ENCODE measurements around the gene FBXL20.
"Not testable (repeated sequence)": the region's sequence is repeated elsewhere in the genome, so short reads cannot be mapped to it uniquely, and the experiment has no call there.

FBXL20 gene

DNA sequence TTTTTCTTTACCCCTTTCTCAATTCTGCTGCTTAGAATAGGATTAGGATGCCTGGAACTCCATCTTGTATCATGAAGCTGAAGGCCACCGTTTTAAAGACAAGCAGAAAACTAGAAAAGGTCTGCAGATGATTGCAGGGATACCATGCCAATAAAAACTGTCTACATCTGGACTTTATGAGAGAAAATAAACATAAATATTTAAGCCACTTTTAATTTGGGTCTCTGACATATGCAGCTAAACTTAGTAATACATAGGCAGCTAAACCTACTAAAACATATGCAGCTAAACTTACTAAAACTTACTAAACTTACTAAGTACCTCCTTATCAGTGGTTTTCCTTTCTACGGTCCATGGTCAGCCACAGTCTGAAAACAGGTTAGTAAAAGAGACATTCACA, 48.4 kb downstream of the FBXL20 start:
- no peaks in the 10 kb centered on the region for H3K4me1 ChIP-seq (ENCODE audit: control insufficient read depth, insufficient read depth, low read length)
- no peaks in the 10 kb centered on the region for H3K9me3 ChIP-seq (ENCODE audit: control insufficient read depth, insufficient read depth, low read length)
- no peaks in the 10 kb centered on the region for H3K27me3 ChIP-seq (ENCODE audit: control insufficient read depth, insufficient read depth, low read length)
- no peak overlapping the region for H3K27ac ChIP-seq (ENCODE audit: low read depth, low read length)
- H3K9ac ChIP-seq (ENCODE audit: low read depth, low read length): no peak overlapping the region
- H3K36me3 ChIP-seq (ENCODE audit: control insufficient read depth, insufficient read depth, low read length): no peaks in the 10 kb centered on the region
- no peak overlapping the region for H3K4me3 ChIP-seq (ENCODE audit: low read depth, low read length)

DNA sequence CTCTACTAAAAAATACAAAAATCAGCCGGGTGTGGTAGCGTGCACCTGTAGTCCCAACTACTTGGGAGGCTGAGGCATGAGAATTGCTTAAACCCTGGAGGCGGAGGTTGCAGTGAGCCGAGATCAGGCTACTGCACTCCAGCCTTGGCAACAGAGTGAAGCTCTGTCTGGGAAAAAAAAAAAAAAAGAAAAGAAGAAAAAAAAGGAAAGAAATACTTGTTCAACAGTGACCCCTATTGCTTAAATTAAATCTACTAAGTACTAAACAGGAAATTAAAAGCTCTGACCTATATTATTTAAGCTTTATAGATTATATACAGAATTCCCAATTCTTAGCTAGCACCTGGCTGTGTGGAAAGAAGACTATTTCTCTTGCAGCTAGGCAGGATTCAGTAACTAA, 48.9 kb downstream of the FBXL20 start:
- H3K36me3 ChIP-seq (ENCODE audit: control insufficient read depth, insufficient read depth, low read length): no peaks in the 10 kb centered on the region
- H3K4me1 ChIP-seq (ENCODE audit: control insufficient read depth, insufficient read depth, low read length): no peaks in the 10 kb centered on the region
- H3K4me3 ChIP-seq (ENCODE audit: low read depth, low read length): no peak overlapping the region
- H3K9me3 ChIP-seq (ENCODE audit: control insufficient read depth, insufficient read depth, low read length): no peaks in the 10 kb centered on the region
- H3K27ac ChIP-seq (ENCODE audit: low read depth, low read length): no peak overlapping the region
- no peaks in the 10 kb centered on the region for H3K27me3 ChIP-seq (ENCODE audit: control insufficient read depth, insufficient read depth, low read length)
- H3K9ac ChIP-seq (ENCODE audit: low read depth, low read length): no peak overlapping the region

DNA sequence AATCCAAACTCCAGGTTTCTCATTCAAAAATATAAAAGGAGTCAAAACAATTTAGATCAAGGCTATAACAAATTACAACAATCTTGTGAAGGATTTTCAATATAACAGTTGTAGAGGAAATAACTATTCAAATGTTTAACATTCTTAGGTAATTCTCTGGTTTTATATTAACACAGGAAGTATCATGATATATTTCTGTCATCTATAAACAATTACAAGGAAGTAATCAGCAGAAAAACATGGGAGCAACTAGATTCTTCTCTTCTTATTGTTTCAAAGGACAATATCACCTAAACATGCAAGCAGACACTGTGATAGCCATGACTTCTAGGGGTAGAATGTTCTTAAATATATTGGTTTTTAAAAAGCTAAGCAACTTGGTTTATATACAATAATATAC, 49.9 kb downstream of the FBXL20 start:
- Histone ChIP-seq H3K4me1 (ENCODE audit: control insufficient read depth, insufficient read depth, low read length) (no peaks in the 10 kb centered on the region), H3K9me3 (ENCODE audit: control insufficient read depth, insufficient read depth, low read length) (no peaks in the 10 kb centered on the region), H3K9ac (ENCODE audit: low read depth, low read length) (no peak overlapping the region), H3K4me3 (ENCODE audit: low read depth, low read length) (no peak overlapping the region), H3K36me3 (ENCODE audit: control insufficient read depth, insufficient read depth, low read length) (no peaks in the 10 kb centered on the region), H3K27ac (ENCODE audit: low read depth, low read length) (no peak overlapping the region), H3K27me3 (ENCODE audit: control insufficient read depth, insufficient read depth, low read length) (no peaks in the 10 kb centered on the region)

DNA sequence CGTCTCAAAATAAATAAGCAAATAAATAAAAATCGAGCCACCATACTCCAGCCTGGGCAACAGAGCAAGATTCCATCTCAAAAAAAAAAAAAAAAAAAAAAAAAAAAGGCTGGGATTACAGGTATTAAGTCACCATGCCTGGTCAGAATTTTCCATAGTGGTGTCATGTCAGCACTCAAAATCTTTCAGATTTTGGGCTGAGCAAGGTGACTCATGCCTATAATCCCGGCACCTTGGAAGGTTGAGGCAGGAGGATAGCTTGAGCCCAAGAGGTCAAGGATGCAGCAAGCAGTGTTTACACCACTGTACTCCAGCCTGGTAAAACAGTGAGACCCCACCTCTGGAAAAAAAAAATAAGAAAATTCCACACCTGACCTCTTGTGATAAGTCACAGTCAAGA, 52.2 kb downstream of the FBXL20 start:
- H3K9me3 ChIP-seq (ENCODE audit: control insufficient read depth, insufficient read depth, low read length): no peaks in the 10 kb centered on the region
- H3K4me1 ChIP-seq (ENCODE audit: control insufficient read depth, insufficient read depth, low read length): no peaks in the 10 kb centered on the region
- H3K27me3 ChIP-seq (ENCODE audit: control insufficient read depth, insufficient read depth, low read length): no peaks in the 10 kb centered on the region
- H3K4me3 ChIP-seq (ENCODE audit: low read depth, low read length): no peak overlapping the region
- no peaks in the 10 kb centered on the region for H3K36me3 ChIP-seq (ENCODE audit: control insufficient read depth, insufficient read depth, low read length)
- H3K27ac ChIP-seq (ENCODE audit: low read depth, low read length): no peak overlapping the region
- H3K9ac ChIP-seq (ENCODE audit: low read depth, low read length): no peak overlapping the region

DNA sequence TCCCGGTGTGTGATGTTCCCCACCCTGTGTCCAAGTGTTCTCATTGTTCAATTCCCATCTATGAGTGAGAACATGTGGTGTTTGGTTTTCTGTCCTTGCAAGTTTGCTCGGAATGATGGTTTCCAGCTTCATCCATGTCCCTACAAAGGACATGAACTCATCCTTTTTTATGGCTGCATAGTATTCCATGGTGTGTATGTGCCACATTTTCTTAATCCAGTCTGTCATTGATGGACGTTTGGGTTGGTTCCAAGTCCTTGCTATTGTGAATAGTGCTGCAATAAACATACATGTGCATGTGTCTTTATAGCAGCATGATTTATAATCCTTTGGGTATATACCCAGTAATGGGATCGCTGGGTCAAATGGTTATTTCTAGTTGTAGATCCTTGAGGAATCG, 54.6 kb downstream of the FBXL20 start:
- H3K4me1 ChIP-seq (ENCODE audit: control insufficient read depth, insufficient read depth, low read length); H3K9me3 ChIP-seq (ENCODE audit: control insufficient read depth, insufficient read depth, low read length); H3K9ac ChIP-seq (ENCODE audit: low read depth, low read length); H3K27me3 ChIP-seq (ENCODE audit: control insufficient read depth, insufficient read depth, low read length); H3K36me3 ChIP-seq (ENCODE audit: control insufficient read depth, insufficient read depth, low read length); H3K27ac ChIP-seq (ENCODE audit: low read depth, low read length); H3K4me3 ChIP-seq (ENCODE audit: low read depth, low read length): not testable (repeated sequence)

DNA sequence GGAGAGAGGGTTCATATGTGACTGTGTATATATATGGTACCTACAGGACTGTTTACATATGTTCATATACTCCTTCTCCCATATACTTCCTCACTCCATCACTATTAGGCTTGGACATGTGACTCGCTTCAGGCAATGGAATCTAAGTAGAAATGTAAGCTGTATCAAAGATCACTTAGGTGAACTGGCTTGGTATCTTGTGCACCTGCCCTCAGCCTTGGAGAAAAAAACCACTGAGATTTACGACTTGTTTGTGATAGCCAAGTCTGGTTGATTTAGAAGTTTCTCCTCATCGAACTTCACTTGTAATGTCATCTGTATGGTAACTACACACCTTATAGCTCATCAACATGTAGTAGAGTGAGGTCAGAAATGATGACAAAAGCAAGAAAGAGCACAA, 59.9 kb downstream of the FBXL20 start:
- Histone ChIP-seq H3K9me3 (ENCODE audit: control insufficient read depth, insufficient read depth, low read length) (peaks cover 2% of the 10 kb centered on the region; the same call in 1 of the 2 replicates), H3K4me1 (ENCODE audit: control insufficient read depth, insufficient read depth, low read length) (no peaks in the 10 kb centered on the region), H3K27ac (ENCODE audit: low read depth, low read length) (no peak overlapping the region), H3K27me3 (ENCODE audit: control insufficient read depth, insufficient read depth, low read length) (no peaks in the 10 kb centered on the region), H3K4me3 (ENCODE audit: low read depth, low read length) (no peak overlapping the region), H3K36me3 (ENCODE audit: control insufficient read depth, insufficient read depth, low read length) (no peaks in the 10 kb centered on the region), H3K9ac (ENCODE audit: low read depth, low read length) (no peak overlapping the region)

DNA sequence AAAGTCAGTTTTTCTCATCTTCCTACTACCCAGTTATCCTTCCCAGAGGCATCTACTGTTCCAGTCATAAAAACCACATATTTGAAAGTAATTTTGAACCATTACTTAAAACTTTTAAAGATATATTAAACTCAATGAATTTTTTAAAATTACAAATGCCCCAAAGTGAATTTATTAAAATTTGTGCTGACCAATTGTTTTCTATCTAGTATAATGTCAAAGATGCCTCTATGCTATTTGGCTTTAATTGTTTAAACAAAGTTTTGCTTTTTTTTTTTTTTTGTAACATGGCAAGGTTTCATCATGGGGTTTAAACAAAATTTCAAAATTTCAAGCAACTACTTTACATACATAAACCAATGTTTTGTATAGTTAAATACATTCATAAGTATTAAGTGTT, 60.7 kb downstream of the FBXL20 start:
- Histone ChIP-seq H3K4me3 (ENCODE audit: low read depth, low read length) (no peak overlapping the region), H3K27ac (ENCODE audit: low read depth, low read length) (no peak overlapping the region), H3K4me1 (ENCODE audit: control insufficient read depth, insufficient read depth, low read length) (no peaks in the 10 kb centered on the region), H3K36me3 (ENCODE audit: control insufficient read depth, insufficient read depth, low read length) (no peaks in the 10 kb centered on the region), H3K9me3 (ENCODE audit: control insufficient read depth, insufficient read depth, low read length) (peaks cover 9% of the 10 kb centered on the region; the same call in 1 of the 2 replicates), H3K9ac (ENCODE audit: low read depth, low read length) (no peak overlapping the region), H3K27me3 (ENCODE audit: control insufficient read depth, insufficient read depth, low read length) (no peaks in the 10 kb centered on the region)

DNA sequence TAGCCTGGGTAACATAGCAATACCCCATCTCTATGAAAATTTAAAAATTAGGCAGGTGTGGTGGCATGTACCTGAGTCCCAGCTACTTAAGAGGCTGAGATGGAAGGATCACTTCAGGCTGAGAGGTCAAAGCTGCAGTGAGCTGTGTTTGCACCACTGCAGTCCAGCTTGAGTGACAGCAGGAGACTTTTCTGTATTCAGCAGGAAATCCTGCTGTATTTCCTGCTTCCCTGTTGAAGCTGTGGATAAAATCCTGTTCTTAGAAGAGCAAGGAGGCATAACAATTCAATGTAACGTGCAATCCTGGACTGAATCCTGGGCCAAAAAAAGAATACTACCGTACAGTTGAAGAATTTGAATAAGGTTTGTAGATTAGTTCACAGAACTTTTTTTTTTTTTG, 62.2 kb downstream of the FBXL20 start:
- H3K27ac ChIP-seq (ENCODE audit: low read depth, low read length): no peak overlapping the region
- no peak overlapping the region for H3K4me3 ChIP-seq (ENCODE audit: low read depth, low read length)
- H3K4me1 ChIP-seq (ENCODE audit: control insufficient read depth, insufficient read depth, low read length): no peaks in the 10 kb centered on the region
- no peak overlapping the region for H3K9ac ChIP-seq (ENCODE audit: low read depth, low read length)
- no peaks in the 10 kb centered on the region for H3K36me3 ChIP-seq (ENCODE audit: control insufficient read depth, insufficient read depth, low read length)
- peaks cover 12% of the 10 kb centered on the region; the same call in 1 of the 2 replicates for H3K9me3 ChIP-seq (ENCODE audit: control insufficient read depth, insufficient read depth, low read length)
- no peaks in the 10 kb centered on the region for H3K27me3 ChIP-seq (ENCODE audit: control insufficient read depth, insufficient read depth, low read length)

DNA sequence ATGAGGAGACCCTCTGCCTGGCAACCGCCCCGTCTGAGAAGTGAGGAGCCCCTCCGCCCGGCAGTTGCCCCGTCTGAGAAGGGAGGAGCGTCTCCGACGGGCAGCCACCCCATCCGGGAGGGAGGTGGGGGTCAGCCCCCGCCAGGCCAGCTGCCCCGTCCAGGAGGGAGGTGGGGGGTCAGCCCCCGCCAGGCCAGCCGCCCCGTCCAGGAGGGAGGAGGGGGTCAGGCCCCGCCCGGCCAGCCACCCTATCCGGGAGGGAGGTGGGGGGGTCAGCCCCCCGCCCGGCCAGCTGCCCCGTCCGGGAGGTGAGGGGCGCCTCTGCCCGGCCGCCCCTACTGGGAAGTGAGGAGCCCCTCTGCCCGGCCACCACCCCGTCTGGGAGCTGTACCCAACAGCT, 63.8 kb downstream of the FBXL20 start:
- H3K36me3 ChIP-seq (ENCODE audit: control insufficient read depth, insufficient read depth, low read length); H3K4me3 ChIP-seq (ENCODE audit: low read depth, low read length); H3K27ac ChIP-seq (ENCODE audit: low read depth, low read length); H3K9ac ChIP-seq (ENCODE audit: low read depth, low read length); H3K4me1 ChIP-seq (ENCODE audit: control insufficient read depth, insufficient read depth, low read length); H3K27me3 ChIP-seq (ENCODE audit: control insufficient read depth, insufficient read depth, low read length): not testable (repeated sequence)
- H3K9me3 ChIP-seq (ENCODE audit: control insufficient read depth, insufficient read depth, low read length): peaks cover 12% of the 10 kb centered on the region; the same call in 1 of the 2 replicates

DNA sequence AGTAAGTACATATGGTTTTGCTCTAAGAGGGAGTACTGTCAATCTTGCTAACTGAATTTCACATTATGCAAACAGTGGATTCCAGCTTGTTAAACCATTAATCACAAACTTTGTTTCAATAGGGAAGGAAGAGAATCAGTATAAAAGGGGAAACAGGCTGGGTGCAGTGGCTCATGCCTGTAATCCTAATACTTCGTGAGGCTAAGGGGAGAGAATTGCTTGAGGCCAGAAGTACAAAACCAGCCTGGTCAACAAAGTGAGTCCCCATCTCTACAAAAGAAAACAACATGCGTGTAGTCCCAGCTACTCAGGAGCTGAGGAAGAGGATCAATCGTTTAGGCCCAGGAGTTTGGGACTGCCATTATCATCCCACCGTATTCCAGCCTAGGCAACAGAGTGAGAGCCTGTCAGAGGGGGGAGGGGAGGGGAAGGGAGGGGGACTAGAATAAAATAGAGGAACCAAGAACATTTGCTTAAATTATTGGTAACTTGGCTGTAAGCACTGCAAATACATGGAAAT, 65.7 kb downstream of the FBXL20 start:
- H3K9me3 ChIP-seq (ENCODE audit: control insufficient read depth, insufficient read depth, low read length): peaks cover 12% of the 10 kb centered on the region; the same call in 1 of the 2 replicates
- H3K4me3 ChIP-seq (ENCODE audit: low read depth, low read length): no peak overlapping the region
- H3K9ac ChIP-seq (ENCODE audit: low read depth, low read length): no peak overlapping the region
- H3K27me3 ChIP-seq (ENCODE audit: control insufficient read depth, insufficient read depth, low read length): no peaks in the 10 kb centered on the region
- H3K36me3 ChIP-seq (ENCODE audit: control insufficient read depth, insufficient read depth, low read length): no peaks in the 10 kb centered on the region
- no peaks in the 10 kb centered on the region for H3K4me1 ChIP-seq (ENCODE audit: control insufficient read depth, insufficient read depth, low read length)
- H3K27ac ChIP-seq (ENCODE audit: low read depth, low read length): no peak overlapping the region

DNA sequence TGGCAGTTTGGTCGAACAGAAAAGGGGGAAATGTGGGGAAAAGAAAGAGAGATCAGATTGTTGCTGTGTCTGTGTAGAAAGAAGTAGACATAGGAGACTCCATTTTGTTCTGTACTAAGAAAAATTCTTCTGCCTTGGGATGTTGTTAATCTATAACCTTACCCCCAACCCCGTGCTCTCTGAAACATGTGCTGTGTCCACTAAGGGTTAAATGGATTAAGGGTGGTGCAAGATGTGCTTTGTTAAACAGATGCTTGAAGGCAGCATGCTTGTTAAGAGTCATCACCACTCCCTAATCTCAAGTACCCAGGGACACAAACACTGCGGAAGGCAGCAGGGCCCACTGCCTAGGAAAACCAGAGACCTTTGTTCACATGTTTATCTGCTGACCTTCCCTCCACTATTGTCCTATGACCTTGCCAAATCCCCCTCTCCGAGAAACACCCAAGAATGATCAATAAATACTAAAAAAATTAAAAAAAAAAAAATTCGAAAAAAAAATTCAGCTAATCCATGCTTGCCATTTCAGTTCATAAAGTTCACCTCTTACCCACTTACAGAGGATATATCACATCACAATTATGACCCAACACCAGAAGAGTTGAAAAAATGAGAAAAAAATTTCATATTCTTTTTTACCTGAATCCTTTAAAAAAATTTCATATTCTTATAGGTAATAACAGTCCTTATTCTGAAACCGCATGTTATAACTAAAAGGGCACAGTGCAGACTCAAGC, 67.2 kb downstream of the FBXL20 start:
- H3K9ac ChIP-seq (ENCODE audit: low read depth, low read length); H3K27ac ChIP-seq (ENCODE audit: low read depth, low read length); H3K4me3 ChIP-seq (ENCODE audit: low read depth, low read length); H3K4me1 ChIP-seq (ENCODE audit: control insufficient read depth, insufficient read depth, low read length); H3K27me3 ChIP-seq (ENCODE audit: control insufficient read depth, insufficient read depth, low read length); H3K36me3 ChIP-seq (ENCODE audit: control insufficient read depth, insufficient read depth, low read length): not testable (repeated sequence)
- H3K9me3 ChIP-seq (ENCODE audit: control insufficient read depth, insufficient read depth, low read length): peaks cover 12% of the 10 kb centered on the region; the same call in 1 of the 2 replicates

All from HUES48 (cell line).